ENCODE data around the gene ATP6V1G2. TPM values are rescaled to one million over a fixed set of nuclear protein-coding genes. Genes with fewer than 3 reads are reported as not detected.

ATP6V1G2 gene
- total RNA-seq, 4 donors from 2014 or later = 0.60 to 3.8 (median 2.2) TPM

GRCh38 chr6:31538805-31539400 is 7.5 kb downstream of the ATP6V1G2 start:
- Histone ChIP-seq H3K9me3 (no peaks in the 10 kb centered on the region), H3K36me3 (peaks cover 0 to 65% (median 39%) of the 10 kb centered on the region in 3 donors), H3K27me3 (no peaks in the 10 kb centered on the region), H3K4me3 (peak overlapping the region in 1 of 4 donors; percentile 76), H3K27ac (peak overlapping the region in 1 of 4 donors; percentile 99), H3K4me1 (peaks cover 4 to 55% (median 25%) of the 10 kb centered on the region in 4 donors)
- DNase-seq (ENCODE audit: low spot score in 2 of 2) = no peak
- TF ChIP-seq CTCF (IDR thresholded peaks at IDR 0.05) (no peak), POLR2A (IDR thresholded peaks at IDR 0.05) (no peak), EP300 (IDR thresholded peaks at IDR 0.05) (no peak)
- 62 to 67% methylated on average over 6 of the region's 6 CpGs for WGBS, 2 donors

- Histone ChIP-seq H3K36me3 (peaks cover 0 to 97% (median 60%) of the 10 kb centered on the region in 3 donors), H3K4me1 (peaks cover 4 to 44% (median 18%) of the 10 kb centered on the region in 4 donors), H3K4me3 (no peak overlapping the region), H3K9me3 (no peaks in the 10 kb centered on the region), H3K27ac (no peak overlapping the region), H3K27me3 (no peaks in the 10 kb centered on the region)
- TF ChIP-seq CTCF (IDR thresholded peaks at IDR 0.05) (no peak), POLR2A (IDR thresholded peaks at IDR 0.05) (no peak), EP300 (IDR thresholded peaks at IDR 0.05) (no peak)
- 38 to 41% methylated on average over 2 of the region's 2 CpGs for WGBS, 2 donors
- DNase-seq (ENCODE audit: low spot score in 2 of 2) = no peak
Measured at GRCh38 chr6:31535538-31536324, 10.7 kb downstream of the ATP6V1G2 start.

- no peak overlapping the region for H3K4me3 ChIP-seq
- no peak overlapping the region for H3K27ac ChIP-seq
- TF ChIP-seq CTCF (IDR thresholded peaks at IDR 0.05) (no peak), EP300 (IDR thresholded peaks at IDR 0.05) (no peak), POLR2A (IDR thresholded peaks at IDR 0.05) (no peak)
- H3K9me3 ChIP-seq = no peaks in the 10 kb centered on the region
- H3K27me3 ChIP-seq = no peaks in the 10 kb centered on the region
- no peak for DNase-seq (ENCODE audit: low spot score in 2 of 2)
- H3K36me3 ChIP-seq = peaks cover 0 to 100% (median 63%) of the 10 kb centered on the region in 3 donors
- peaks cover 0 to 32% (median 9%) of the 10 kb centered on the region in 4 donors for H3K4me1 ChIP-seq
- WGBS, 2 donors = 87 to 89% methylated on average over 24 of the region's 24 CpGs
Measured at GRCh38 chr6:31534521-31535040, 11.8 kb downstream of the ATP6V1G2 start.

GRCh38 chr6:31534011-31534410 is 12.4 kb downstream of the ATP6V1G2 start:
- no peaks in the 10 kb centered on the region for H3K9me3 ChIP-seq

More at GRCh38 chr6:31534011-31534410, 12.4 kb downstream of the ATP6V1G2 start:
- Histone ChIP-seq H3K4me1 (peaks cover 0 to 27% (median 4%) of the 10 kb centered on the region in 4 donors), H3K27me3 (no peaks in the 10 kb centered on the region), H3K36me3 (peaks cover 0 to 100% (median 62%) of the 10 kb centered on the region in 3 donors), H3K4me3 (no peak overlapping the region), H3K27ac (no peak overlapping the region)
- no peak for TF ChIP-seq POLR2A (IDR thresholded peaks at IDR 0.05)
- no peak for TF ChIP-seq CTCF (IDR thresholded peaks at IDR 0.05)
- TF ChIP-seq EP300 (IDR thresholded peaks at IDR 0.05) = no peak
- WGBS, 2 donors = 92% methylated on average over 6 of the region's 6 CpGs
- DNase-seq (ENCODE audit: low spot score in 2 of 2) = no peak

Data from tibial nerve (tissue), 4 donors.